Measurements from ENCODE around the gene ULK4. TPM values are rescaled to one million over a fixed set of nuclear protein-coding genes. Genes with fewer than 3 reads are reported as not detected.

ULK4 gene
- total RNA-seq, 2 donors from 2014 or later = 28.7 to 38.4 TPM

DNA sequence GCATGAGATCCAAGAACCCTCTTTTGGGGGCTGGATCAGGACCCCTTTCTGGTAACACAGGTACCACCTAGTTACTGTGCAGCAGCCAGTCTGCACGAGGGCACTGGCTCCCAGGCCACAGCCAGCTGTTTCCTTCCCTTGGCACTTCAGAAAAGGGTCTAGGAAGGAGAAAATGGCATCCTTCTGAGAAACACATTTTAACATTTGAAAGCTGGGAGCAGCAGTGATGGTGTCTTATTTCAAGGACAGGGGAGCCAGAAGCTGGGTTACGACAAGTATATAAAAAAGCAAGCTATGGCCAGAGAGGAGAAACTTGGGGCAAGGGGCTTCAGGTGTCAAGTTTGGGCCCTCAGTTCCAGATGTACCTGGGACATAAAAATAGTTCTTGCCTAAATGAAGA is 479.8 kb downstream of the ULK4 start:
- DNase-seq (ENCODE audit: low spot score) = no peak
- TF ChIP-seq, protein P1, sequence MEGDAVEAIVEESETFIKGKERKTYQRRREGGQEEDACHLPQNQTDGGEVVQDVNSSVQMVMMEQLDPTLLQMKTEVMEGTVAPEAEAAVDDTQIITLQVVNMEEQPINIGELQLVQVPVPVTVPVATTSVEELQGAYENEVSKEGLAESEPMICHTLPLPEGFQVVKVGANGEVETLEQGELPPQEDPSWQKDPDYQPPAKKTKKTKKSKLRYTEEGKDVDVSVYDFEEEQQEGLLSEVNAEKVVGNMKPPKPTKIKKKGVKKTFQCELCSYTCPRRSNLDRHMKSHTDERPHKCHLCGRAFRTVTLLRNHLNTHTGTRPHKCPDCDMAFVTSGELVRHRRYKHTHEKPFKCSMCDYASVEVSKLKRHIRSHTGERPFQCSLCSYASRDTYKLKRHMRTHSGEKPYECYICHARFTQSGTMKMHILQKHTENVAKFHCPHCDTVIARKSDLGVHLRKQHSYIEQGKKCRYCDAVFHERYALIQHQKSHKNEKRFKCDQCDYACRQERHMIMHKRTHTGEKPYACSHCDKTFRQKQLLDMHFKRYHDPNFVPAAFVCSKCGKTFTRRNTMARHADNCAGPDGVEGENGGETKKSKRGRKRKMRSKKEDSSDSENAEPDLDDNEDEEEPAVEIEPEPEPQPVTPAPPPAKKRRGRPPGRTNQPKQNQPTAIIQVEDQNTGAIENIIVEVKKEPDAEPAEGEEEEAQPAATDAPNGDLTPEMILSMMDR (IDR thresholded peaks at IDR 0.05) = no peak
- no peaks in the 10 kb centered on the region for H3K9me3 ChIP-seq
- no peaks in the 10 kb centered on the region for H3K27me3 ChIP-seq (replicated peaks; ENCODE audit: insufficient read depth)
- no peaks in the 10 kb centered on the region for H3K36me3 ChIP-seq
- H3K4me1 ChIP-seq (ENCODE audit: control insufficient read depth in 1 of 2, low read depth in 2 of 2) = no peaks in the 10 kb centered on the region
- H3K4me3 ChIP-seq = no peak overlapping the region
- no peak for ATAC-seq (ENCODE audit: insufficient number of reproducible peaks, low FRiP score, low read depth)
- H3K27ac ChIP-seq = no peak overlapping the region

DNA sequence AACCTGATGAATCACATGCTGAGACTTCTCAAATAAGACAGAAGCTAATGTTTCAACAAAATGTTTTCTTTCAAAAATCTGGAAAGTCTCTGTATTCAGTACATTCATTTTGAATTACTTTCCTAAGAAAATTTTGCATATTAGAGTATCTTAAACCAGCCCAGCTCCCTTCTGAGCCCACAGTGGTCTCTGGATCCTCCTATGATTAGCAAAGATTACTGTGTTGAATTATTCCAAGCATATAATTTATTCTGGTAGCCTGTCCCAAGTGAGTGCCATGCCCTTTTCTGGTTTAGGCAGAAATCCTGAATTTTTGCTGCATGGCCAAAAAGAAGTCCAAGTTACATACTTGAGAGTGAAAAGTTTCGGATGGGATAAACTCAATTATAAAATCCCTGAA is 483.6 kb downstream of the ULK4 start:
- TF ChIP-seq, protein P1 (IDR thresholded peaks at IDR 0.05) = no peak
- H3K4me3 ChIP-seq = no peak overlapping the region
- H3K9me3 ChIP-seq = peaks cover 7% of the 10 kb centered on the region
- no peaks in the 10 kb centered on the region for H3K27me3 ChIP-seq (replicated peaks; ENCODE audit: insufficient read depth)
- no peak overlapping the region for H3K27ac ChIP-seq
- no peaks in the 10 kb centered on the region for H3K36me3 ChIP-seq
- H3K4me1 ChIP-seq (ENCODE audit: control insufficient read depth in 1 of 2, low read depth in 2 of 2) = no peaks in the 10 kb centered on the region
- no peak for ATAC-seq (ENCODE audit: insufficient number of reproducible peaks, low FRiP score, low read depth)
- DNase-seq (ENCODE audit: low spot score) = no peak

DNA sequence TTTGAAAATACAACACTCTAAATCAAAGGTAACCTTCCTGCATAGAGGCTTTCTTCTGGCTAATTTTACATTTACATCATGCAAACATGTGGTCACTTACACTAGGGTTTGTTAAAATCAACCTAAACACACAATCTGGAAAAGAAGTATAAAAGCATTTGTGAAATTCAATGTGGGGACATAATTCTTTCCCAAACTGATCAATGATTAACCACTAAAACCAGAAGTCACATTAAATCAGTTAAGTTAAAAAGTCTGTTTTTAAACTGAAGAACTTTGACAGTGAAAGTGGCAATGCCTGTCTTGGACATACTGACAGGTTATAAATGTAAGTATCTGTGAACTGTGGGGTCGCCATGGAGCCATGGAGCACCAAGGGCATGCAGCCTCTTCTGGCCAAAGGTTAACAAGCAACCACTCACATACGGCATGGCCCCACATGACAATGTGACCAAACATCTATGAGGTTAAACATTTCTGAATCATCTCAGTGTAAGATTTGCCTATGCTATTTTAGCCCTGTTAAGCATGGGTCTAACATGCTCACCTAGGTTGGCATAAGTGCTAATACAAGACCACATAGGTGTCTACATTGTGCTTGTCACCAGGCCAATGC is 484.4 kb downstream of the ULK4 start:
- Histone ChIP-seq H3K27me3 (replicated peaks; ENCODE audit: insufficient read depth) (no peaks in the 10 kb centered on the region), H3K4me3 (no peak overlapping the region), H3K27ac (no peak overlapping the region), H3K4me1 (ENCODE audit: control insufficient read depth in 1 of 2, low read depth in 2 of 2) (no peaks in the 10 kb centered on the region), H3K9me3 (peaks cover 15% of the 10 kb centered on the region), H3K36me3 (no peaks in the 10 kb centered on the region)
- no peak for DNase-seq (ENCODE audit: low spot score)
- TF ChIP-seq, protein P1 (IDR thresholded peaks at IDR 0.05) = no peak
- no peak for ATAC-seq (ENCODE audit: insufficient number of reproducible peaks, low FRiP score, low read depth)

DNA sequence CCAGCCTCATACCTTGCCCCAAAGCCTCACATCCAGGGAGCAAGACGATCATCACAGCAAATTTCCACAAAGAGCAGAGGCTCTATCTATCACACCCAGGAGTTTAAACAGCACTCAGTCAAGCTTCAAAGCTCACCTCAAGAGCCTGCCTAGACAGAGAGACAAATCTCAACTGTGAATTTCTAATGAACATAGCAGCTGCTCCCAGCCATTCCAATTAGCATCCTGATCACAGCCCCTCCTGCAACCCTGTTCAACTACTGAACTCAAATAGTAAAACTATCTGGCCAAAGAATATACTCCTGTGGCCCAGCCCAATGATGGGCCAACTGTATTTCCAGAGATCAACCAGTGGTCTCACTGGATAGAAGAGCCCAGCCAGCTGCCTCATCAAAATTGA is 492.8 kb downstream of the ULK4 start:
- no peak for DNase-seq (ENCODE audit: low spot score)

DNA sequence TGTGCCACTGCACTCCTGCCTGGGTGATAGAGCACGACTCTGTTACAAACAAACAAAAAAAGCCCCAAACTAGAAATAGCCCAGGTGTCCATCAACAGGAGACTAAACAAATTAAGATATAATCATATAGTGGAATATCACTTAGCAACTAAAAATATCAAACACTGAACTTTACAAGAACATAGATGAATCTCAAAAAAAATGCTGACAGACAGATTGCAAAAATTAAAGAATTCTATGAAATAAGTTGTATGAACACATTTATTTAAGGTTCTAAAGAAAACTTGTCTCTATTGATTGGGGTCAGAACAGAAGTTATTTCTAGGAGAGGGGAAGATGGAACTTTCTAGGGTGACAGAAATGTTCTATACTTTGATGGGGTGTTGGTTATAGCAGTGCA is 494.4 kb downstream of the ULK4 start:
- peaks cover 8 to 12% of the 10 kb centered on the region in 2 donors for H3K4me1 ChIP-seq (ENCODE audit: control insufficient read depth in 1 of 2, low read depth in 2 of 2)
- TF ChIP-seq, protein P1 (IDR thresholded peaks at IDR 0.05) = no peak
- no peak for ATAC-seq (ENCODE audit: insufficient number of reproducible peaks, low FRiP score, low read depth)
- H3K4me3 ChIP-seq = no peak overlapping the region
- DNase-seq (ENCODE audit: low spot score) = no peak
- no peaks in the 10 kb centered on the region for H3K27me3 ChIP-seq (replicated peaks; ENCODE audit: insufficient read depth)
- H3K27ac ChIP-seq = no peak overlapping the region
- no peaks in the 10 kb centered on the region for H3K36me3 ChIP-seq
- peaks cover 22% of the 10 kb centered on the region for H3K9me3 ChIP-seq

More for the DNA sequence above, 492.8 kb downstream of the ULK4 start:
- Histone ChIP-seq H3K4me1 (ENCODE audit: control insufficient read depth in 1 of 2, low read depth in 2 of 2) (peaks cover 8 to 12% of the 10 kb centered on the region in 2 donors), H3K4me3 (no peak overlapping the region), H3K9me3 (peaks cover 36% of the 10 kb centered on the region), H3K27me3 (replicated peaks; ENCODE audit: insufficient read depth) (no peaks in the 10 kb centered on the region), H3K27ac (no peak overlapping the region), H3K36me3 (no peaks in the 10 kb centered on the region)
- no peak for ATAC-seq (ENCODE audit: insufficient number of reproducible peaks, low FRiP score, low read depth)
- TF ChIP-seq, protein P1 (IDR thresholded peaks at IDR 0.05) = no peak
